Smooth muscle cell (in vitro differentiated cells): ENCODE measurements around the gene PCED1B. TPM values are rescaled to one million over a fixed set of nuclear protein-coding genes. Genes with fewer than 3 reads are reported as not detected.

Experiments used
- DNase-seq: peaks from one replicate; lab custom pipeline; 2025; ENCODE audit not compliant: unreplicated experiment; lab: John Stamatoyannopoulos, UW
- H2AFZ ChIP-seq: fragments of 200-600 bp; sonication (generic); 2 replicates; pipeline ENCODE4 v1.6.0; 2016; ENCODE audit warnings: antibody characterized with exemption, low read depth, mild to moderate bottlenecking
- H3F3A ChIP-seq: fragments of 200-600 bp; sonication (generic); 2 replicates; pipeline ENCODE4 v1.6.0; 2017; ENCODE audit warnings: antibody characterized with exemption, low read depth
- H3K27ac ChIP-seq: fragments of 200-600 bp; sonication (generic); 2 replicates; pipeline ENCODE4 v1.5.1; 2016; ENCODE audit warnings: low read depth, mild to moderate bottlenecking
- H3K27me3 ChIP-seq: fragments of 200-600 bp; sonication (generic); 2 replicates; pipeline ENCODE4 v1.6.1; 2016; ENCODE audit warnings: low read depth, mild to moderate bottlenecking
- H3K36me3 ChIP-seq: fragments of 200-600 bp; sonication (generic); 2 replicates; pipeline ENCODE4 v1.5.1; 2016; ENCODE audit warnings: low read depth
- H3K4me1 ChIP-seq: fragments of 200-600 bp; sonication (generic); 2 replicates; pipeline ENCODE4 v1.5.1; 2016; ENCODE audit warnings: low read depth
- H3K4me2 ChIP-seq: fragments of 200-600 bp; sonication (generic); 2 replicates; pipeline ENCODE4 v1.6.0; 2016; ENCODE audit warnings: mild to moderate bottlenecking
- H3K4me3 ChIP-seq: fragments of 200-600 bp; sonication (generic); 2 replicates; pipeline ENCODE4 v1.5.1; 2016; ENCODE audit warnings: mild to moderate bottlenecking
- H3K79me2 ChIP-seq: fragments of 200-600 bp; sonication (generic); 2 replicates; pipeline ENCODE4 v1.6.0; 2016; ENCODE audit warnings: low read depth, mild to moderate bottlenecking
- H3K9ac ChIP-seq: fragments of 200-600 bp; sonication (generic); 2 replicates; pipeline ENCODE4 v1.6.0; 2016; ENCODE audit warnings: low read depth
- H3K9me3 ChIP-seq: fragments of 200-600 bp; sonication (generic); replicated peaks from 2 replicates; pipeline ENCODE4 v1.5.1; 2016; ENCODE audit warnings: low read depth
- H4K20me1 ChIP-seq: fragments of 200-600 bp; sonication (generic); 2 replicates; pipeline ENCODE4 v1.6.0; 2016; ENCODE audit warnings: low read depth
- CTCF ChIP-seq: fragments of 200-600 bp; sonication (generic); IDR thresholded peaks from 2 replicates; pipeline ENCODE4 v1.5.1; 2017; ENCODE audit warnings: borderline replicate concordance, mild to moderate bottlenecking, antibody characterized with exemption; ENCODE audit not compliant: insufficient read depth, poor library complexity, severe bottlenecking
- WGBS: methylation state at CpG from one replicate; pipeline ENCODE4 v1.1.7; 2016; ENCODE audit warnings: low lambda C conversion rate; 5-methylcytosine and 5-hydroxymethylcytosine counted together
- polyA plus RNA-seq: library from polyadenylated mRNA; unstranded; fragments of >200 nt; fragmentation: Nextera tagmentation; extraction: Ambion mirVana; gene quantifications from 2 replicates; pipeline ENCODE4 v1.2.1, GENCODE V29; 2016
- total RNA-seq: library from RNA; depleted of rRNA; stranded (reverse); fragments of >200 nt; gene quantifications from 2 replicates; pipeline ENCODE4 v1.2.3, GENCODE V29; 2014

Gene PCED1B
- total and polyA plus RNA-seq, 2 experiments from 2014 or later, result 2.7 to 3.5 TPM

- TF ChIP-seq CTCF, result no peak
- H4K20me1 ChIP-seq, result no peaks in the 10 kb centered on the region
Observed at GRCh38 chr12:47120736-47121135, 41.3 kb downstream of the PCED1B start.

GRCh38 chr12:47121146-47121545 lies 41.7 kb downstream of the PCED1B start:
- H3K36me3 ChIP-seq, result no peaks in the 10 kb centered on the region
- H3K79me2 ChIP-seq, result no peaks in the 10 kb centered on the region
- peaks cover 8% of the 10 kb centered on the region for H3F3A ChIP-seq
- no peaks in the 10 kb centered on the region for H4K20me1 ChIP-seq
- no peak overlapping the region for H3K4me3 ChIP-seq
- no peak overlapping the region for H3K9ac ChIP-seq
- H3K4me1 ChIP-seq, result no peaks in the 10 kb centered on the region
- peak overlapping the region; percentile 39 for H3K27ac ChIP-seq
- H3K4me2 ChIP-seq, result no peak overlapping the region
- H3K27me3 ChIP-seq, result no peaks in the 10 kb centered on the region
- no peak for DNase-seq
- 77% methylated on average over 5 of the region's 5 CpGs for WGBS
- H2AFZ ChIP-seq, result no peak overlapping the region
- H3K9me3 ChIP-seq, result no peaks in the 10 kb centered on the region
- no peak for TF ChIP-seq CTCF

More at GRCh38 chr12:47120736-47121135, 41.3 kb downstream of the PCED1B start:
- Histone ChIP-seq H3K36me3 (no peaks in the 10 kb centered on the region), H3K4me2 (no peak overlapping the region), H3K9me3 (no peaks in the 10 kb centered on the region), H3K4me3 (no peak overlapping the region), H3F3A (peaks cover 8% of the 10 kb centered on the region), H3K4me1 (no peaks in the 10 kb centered on the region), H3K79me2 (no peaks in the 10 kb centered on the region), H3K27me3 (no peaks in the 10 kb centered on the region), H2AFZ (no peak overlapping the region), H3K9ac (no peak overlapping the region), H3K27ac (peak overlapping the region; percentile 39)
- no peak for DNase-seq
- 95% methylated on average over 3 of the region's 3 CpGs for WGBS

GRCh38 chr12:47122602-47123001 lies 43.2 kb downstream of the PCED1B start:
- Histone ChIP-seq H3K36me3 (no peaks in the 10 kb centered on the region), H2AFZ (no peak overlapping the region), H4K20me1 (no peaks in the 10 kb centered on the region), H3K79me2 (no peaks in the 10 kb centered on the region), H3K9me3 (no peaks in the 10 kb centered on the region), H3K4me1 (no peaks in the 10 kb centered on the region), H3F3A (peaks cover 8% of the 10 kb centered on the region), H3K9ac (no peak overlapping the region), H3K4me2 (no peak overlapping the region), H3K4me3 (no peak overlapping the region), H3K27me3 (no peaks in the 10 kb centered on the region), H3K27ac (no peak overlapping the region)
- WGBS, result 96% methylated on average over 1 of the region's 1 CpG
- TF ChIP-seq CTCF, result no peak
- no peak for DNase-seq

- no peak overlapping the region for H3K9ac ChIP-seq
- TF ChIP-seq CTCF, result no peak
- no peak overlapping the region for H3K27ac ChIP-seq
- H3F3A ChIP-seq, result peaks cover 8% of the 10 kb centered on the region
- DNase-seq, result no peak
- H3K9me3 ChIP-seq, result no peaks in the 10 kb centered on the region
- H3K4me1 ChIP-seq, result no peaks in the 10 kb centered on the region
- no peaks in the 10 kb centered on the region for H3K27me3 ChIP-seq
- H3K79me2 ChIP-seq, result no peaks in the 10 kb centered on the region
- 72% methylated on average over 1 of the region's 1 CpG for WGBS
- H3K4me3 ChIP-seq, result no peak overlapping the region
- no peak overlapping the region for H2AFZ ChIP-seq
- no peak overlapping the region for H3K4me2 ChIP-seq
- no peaks in the 10 kb centered on the region for H3K36me3 ChIP-seq
- H4K20me1 ChIP-seq, result no peaks in the 10 kb centered on the region
Observed at GRCh38 chr12:47123730-47124129, 44.3 kb downstream of the PCED1B start.
